Prostate gland (tissue), 2 donors: ENCODE measurements around the gene PIEZO2. TPM values are rescaled to one million over a fixed set of nuclear protein-coding genes. Genes with fewer than 3 reads are reported as not detected.

ENCODE experiments used
- DNase-seq: peaks from one replicate; pipeline ENCODE4 v3.0.0-alpha.2; 2019; ENCODE audit warnings: low spot score
- H3K27ac ChIP-seq, 2 donors: fragments of 200-600 bp; sonication (generic); 2 replicates each; pipeline ENCODE4 v1.5.1; 2017 to 2019
- H3K27me3 ChIP-seq: fragments of 200-600 bp; sonication (generic); replicated peaks from 2 replicates; pipeline ENCODE4 v1.5.1; 2019; ENCODE audit not compliant: insufficient read depth
- H3K36me3 ChIP-seq, 2 donors: fragments of 200-600 bp; sonication (generic); 1 replicate in 1 of 2; 2 replicates in 1 of 2; pipeline versions ENCODE4 v1.5.1 to v1.8.1; 2017 to 2019
- H3K4me1 ChIP-seq: fragments of 200-600 bp; sonication (generic); replicated peaks from 2 replicates; pipeline ENCODE4 v1.5.1; 2019
- H3K4me3 ChIP-seq, 2 donors: fragments of 200-600 bp; sonication (generic); 2 replicates each; pipeline ENCODE4 v1.5.1; 2017 to 2019
- H3K9me3 ChIP-seq: fragments of 200-600 bp; sonication (generic); 2 replicates; pipeline ENCODE4 v1.5.1; 2017
- POLR2A ChIP-seq: fragments of 450-650 bp; IDR thresholded peaks from one replicate; pipeline ENCODE4 v1.6.1; 2016; ENCODE audit warnings: antibody characterized with exemption, mild to moderate bottlenecking
- POLR2AphosphoS5 ChIP-seq: sonication (generic); formaldehyde crosslinking; IDR thresholded peaks from one replicate; pipeline ENCODE4 v1.6.1; 2017; ENCODE audit warnings: antibody characterized with exemption
- WGBS: methylation state at CpG from one replicate; pipeline ENCODE4 v1.1.5; 2018; 5-methylcytosine and 5-hydroxymethylcytosine counted together
- intact Hi-C: fragments of 100-400 bp; cut with DNase I; formaldehyde crosslinking; loops from one replicate; pipeline ENCODE4 v1.14.2; 2022
- total RNA-seq, 2 donors: library from RNA; depleted of rRNA; stranded (reverse); fragments of >200 nt; gene quantifications; one replicate each; pipeline ENCODE4 v1.1.0, GENCODE V29; 2016
- TF ChIP-seq, protein P1 (sequence below), 4 experiments: fragments of 200-600 bp in 2 of 4; fragments of 450-650 bp in 2 of 4; sonication (generic) in 2 of 4; IDR thresholded peaks; 1 replicate in 3 of 4; 2 replicates in 1 of 4; pipeline ENCODE4 v1.5.1; 2016 to 2019; ENCODE audit warnings: antibody characterized with exemption in 4 of 4, mild to moderate bottlenecking in 2 of 4, moderate library complexity in 2 of 4

The PIEZO2 gene
- total RNA-seq, 2 donors from 2014 or later: 4.1 to 19.0 TPM

DNA sequence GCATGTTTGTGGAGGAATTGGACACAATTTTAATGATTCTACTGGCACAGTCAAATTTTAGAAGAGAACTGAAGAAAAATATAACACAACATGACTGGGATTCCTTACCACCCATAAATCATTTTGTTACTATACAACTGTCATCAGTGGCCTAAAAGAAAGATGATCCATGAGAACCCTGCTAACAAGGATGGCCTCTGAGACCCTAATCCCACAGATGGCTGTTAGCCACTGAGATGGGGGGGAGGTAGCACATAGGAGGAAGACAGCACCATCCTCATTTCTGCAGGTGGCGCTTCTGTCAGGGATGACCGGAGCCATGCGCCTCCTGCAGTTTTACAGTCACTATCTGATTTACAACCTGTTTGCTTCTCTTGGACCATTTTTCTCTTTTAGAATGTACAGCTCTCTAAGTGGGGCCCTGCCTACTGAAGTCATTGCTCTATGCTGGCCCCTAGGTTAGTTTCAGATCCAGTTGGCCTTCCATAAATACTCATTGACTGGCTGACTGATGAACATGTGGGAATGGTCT, 343.7 kb downstream of the PIEZO2 start:
- no peak overlapping the region for H3K4me3 ChIP-seq
- intact Hi-C loops: no loop called here
- no peaks in the 10 kb centered on the region for H3K36me3 ChIP-seq
- no peak for TF ChIP-seq POLR2A
- TF ChIP-seq POLR2AphosphoS5: no peak
- TF ChIP-seq, protein P1, sequence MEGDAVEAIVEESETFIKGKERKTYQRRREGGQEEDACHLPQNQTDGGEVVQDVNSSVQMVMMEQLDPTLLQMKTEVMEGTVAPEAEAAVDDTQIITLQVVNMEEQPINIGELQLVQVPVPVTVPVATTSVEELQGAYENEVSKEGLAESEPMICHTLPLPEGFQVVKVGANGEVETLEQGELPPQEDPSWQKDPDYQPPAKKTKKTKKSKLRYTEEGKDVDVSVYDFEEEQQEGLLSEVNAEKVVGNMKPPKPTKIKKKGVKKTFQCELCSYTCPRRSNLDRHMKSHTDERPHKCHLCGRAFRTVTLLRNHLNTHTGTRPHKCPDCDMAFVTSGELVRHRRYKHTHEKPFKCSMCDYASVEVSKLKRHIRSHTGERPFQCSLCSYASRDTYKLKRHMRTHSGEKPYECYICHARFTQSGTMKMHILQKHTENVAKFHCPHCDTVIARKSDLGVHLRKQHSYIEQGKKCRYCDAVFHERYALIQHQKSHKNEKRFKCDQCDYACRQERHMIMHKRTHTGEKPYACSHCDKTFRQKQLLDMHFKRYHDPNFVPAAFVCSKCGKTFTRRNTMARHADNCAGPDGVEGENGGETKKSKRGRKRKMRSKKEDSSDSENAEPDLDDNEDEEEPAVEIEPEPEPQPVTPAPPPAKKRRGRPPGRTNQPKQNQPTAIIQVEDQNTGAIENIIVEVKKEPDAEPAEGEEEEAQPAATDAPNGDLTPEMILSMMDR (IDR thresholded peaks at IDR 0.05): no peak
- 84% methylated on average over 3 of the region's 3 CpGs for WGBS
- no peak for DNase-seq
- H3K4me1 ChIP-seq: no peaks in the 10 kb centered on the region
- no peaks in the 10 kb centered on the region for H3K27me3 ChIP-seq
- H3K27ac ChIP-seq: no peak overlapping the region
- H3K9me3 ChIP-seq: no peaks in the 10 kb centered on the region

DNA sequence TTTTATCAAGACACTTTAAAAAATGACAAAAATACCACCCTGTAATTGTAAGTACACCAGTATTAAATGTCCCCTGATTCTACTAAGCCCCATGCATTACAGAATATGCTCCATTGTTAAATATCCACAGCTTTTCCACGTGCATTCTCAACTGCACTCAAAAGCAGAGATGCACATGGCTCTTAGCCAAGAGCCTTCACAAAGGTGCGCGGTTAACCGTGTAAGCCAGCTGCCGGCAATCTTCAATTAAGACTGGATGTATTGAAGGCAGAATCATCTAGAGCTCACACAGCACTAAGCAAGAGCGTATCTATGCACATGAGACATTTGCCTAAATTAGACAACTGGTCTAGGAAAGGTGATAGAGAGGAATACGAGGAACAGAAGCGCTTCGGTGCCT, 345.2 kb downstream of the PIEZO2 start:
- no peaks in the 10 kb centered on the region for H3K36me3 ChIP-seq
- no peak overlapping the region for H3K4me3 ChIP-seq
- no peak overlapping the region for H3K27ac ChIP-seq
- H3K4me1 ChIP-seq: no peaks in the 10 kb centered on the region
- no peak for TF ChIP-seq POLR2A
- TF ChIP-seq, protein P1 (IDR thresholded peaks at IDR 0.05): no peak
- intact Hi-C loops: no loop called here
- no peak for DNase-seq
- H3K27me3 ChIP-seq: no peaks in the 10 kb centered on the region
- no peaks in the 10 kb centered on the region for H3K9me3 ChIP-seq
- 69% methylated on average over 9 of the region's 9 CpGs for WGBS

DNA sequence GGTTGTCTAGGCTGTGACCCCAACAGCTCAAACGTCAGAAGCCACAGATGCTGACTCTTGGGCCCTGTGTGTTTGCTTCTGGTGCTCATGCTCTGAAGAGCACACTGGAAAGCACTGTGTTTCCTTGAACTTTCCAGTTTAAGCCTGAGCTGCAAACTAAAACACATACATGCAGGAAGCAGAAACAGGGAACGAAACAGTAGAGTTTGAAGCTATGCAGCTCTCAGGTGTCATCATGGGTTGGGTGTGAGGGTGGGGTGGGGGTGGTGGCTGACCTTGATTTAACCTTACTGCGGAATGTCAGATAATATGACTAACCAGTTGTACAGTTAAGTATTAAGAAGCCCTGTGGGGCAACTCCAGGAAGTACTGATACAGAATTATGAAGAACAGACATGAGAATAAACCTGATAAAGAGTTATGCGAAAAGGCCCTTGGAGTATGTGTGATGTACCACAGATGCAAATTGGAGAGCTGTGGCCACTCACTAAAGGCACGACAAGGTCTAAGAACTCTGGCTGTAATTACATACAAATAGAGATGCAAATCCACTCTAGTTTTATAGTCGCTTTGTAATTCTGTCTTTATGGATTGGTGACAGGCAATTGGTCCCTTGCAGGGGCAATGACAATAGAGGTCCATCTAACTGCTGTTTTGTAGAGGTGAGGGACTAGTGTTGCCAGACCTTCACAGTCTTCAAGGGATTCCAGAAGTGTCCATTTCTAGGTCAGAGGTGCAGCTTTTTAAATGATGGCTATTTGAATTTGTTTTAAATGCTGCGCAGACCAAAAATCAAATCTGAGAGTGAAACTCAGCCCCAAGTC, 350.4 kb downstream of the PIEZO2 start:
- Histone ChIP-seq H3K27ac (no peak overlapping the region), H3K9me3 (no peaks in the 10 kb centered on the region)

DNA sequence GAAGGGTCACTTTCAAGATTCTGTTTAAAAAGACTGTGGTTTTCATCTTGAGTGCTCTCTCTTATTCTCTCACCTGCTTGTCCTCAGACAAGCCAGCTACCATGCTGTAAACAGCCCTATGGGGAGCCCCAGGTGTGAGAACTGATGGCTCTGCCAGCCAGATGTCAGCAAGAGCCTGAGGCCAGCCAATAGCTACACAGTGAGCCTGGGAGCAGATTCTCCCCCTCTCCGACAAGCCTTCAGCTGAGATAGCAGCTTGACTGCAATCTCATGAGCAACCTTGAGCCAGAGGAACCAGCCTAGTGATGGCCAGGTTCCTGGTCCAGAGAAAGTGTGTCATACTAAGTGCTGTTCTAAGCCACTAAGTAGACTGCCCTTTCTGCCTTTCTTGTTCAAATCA, 351.5 kb downstream of the PIEZO2 start:
- TF ChIP-seq POLR2A (no peak), POLR2AphosphoS5 (no peak)
- TF ChIP-seq, protein P1 (IDR thresholded peaks at IDR 0.05): no peak
- Histone ChIP-seq H3K4me1 (no peaks in the 10 kb centered on the region), H3K27me3 (no peaks in the 10 kb centered on the region), H3K9me3 (no peaks in the 10 kb centered on the region), H3K27ac (no peak overlapping the region), H3K4me3 (no peak overlapping the region), H3K36me3 (no peaks in the 10 kb centered on the region)
- WGBS: 69% methylated on average over 1 of the region's 1 CpG
- DNase-seq: no peak
- intact Hi-C loops: no loop called here

More for the DNA sequence above, 350.4 kb downstream of the PIEZO2 start:
- Histone ChIP-seq H3K27me3 (no peaks in the 10 kb centered on the region), H3K4me3 (no peak overlapping the region), H3K4me1 (no peaks in the 10 kb centered on the region), H3K36me3 (no peaks in the 10 kb centered on the region)
- no peak for DNase-seq
- WGBS: 64% methylated on average over 7 of the region's 7 CpGs
- intact Hi-C loops: no loop called here
- TF ChIP-seq POLR2A: no peak
- TF ChIP-seq, protein P1 (IDR thresholded peaks at IDR 0.05): no peak
- no peak for TF ChIP-seq POLR2AphosphoS5

DNA sequence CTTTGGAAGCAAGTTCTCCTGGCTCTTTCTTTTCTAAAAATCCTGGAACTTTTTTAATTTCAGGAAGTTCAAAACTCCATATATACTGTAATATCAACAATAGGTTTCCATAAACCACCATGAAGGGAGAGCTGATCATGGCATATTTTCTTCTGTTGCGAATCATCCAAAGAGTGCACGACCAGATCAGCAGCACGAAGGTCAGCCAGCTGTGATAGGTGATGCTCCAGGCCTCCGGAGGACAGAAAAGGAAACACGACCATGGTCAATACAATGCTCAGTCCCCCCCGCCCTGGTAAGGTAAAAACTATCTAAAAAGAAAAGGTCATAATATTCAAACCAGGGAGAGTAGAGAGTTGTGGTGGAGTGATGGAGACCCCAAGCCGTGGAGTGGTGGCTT, 354.6 kb downstream of the PIEZO2 start:
- intact Hi-C loops: no loop called here
- Histone ChIP-seq H3K4me1 (no peaks in the 10 kb centered on the region), H3K36me3 (no peaks in the 10 kb centered on the region), H3K4me3 (no peak overlapping the region), H3K27me3 (no peaks in the 10 kb centered on the region), H3K9me3 (no peaks in the 10 kb centered on the region), H3K27ac (no peak overlapping the region)
- 69% methylated on average over 7 of the region's 7 CpGs for WGBS
- no peak for TF ChIP-seq POLR2AphosphoS5
- TF ChIP-seq, protein P1 (IDR thresholded peaks at IDR 0.05): no peak
- no peak for TF ChIP-seq POLR2A
- DNase-seq: no peak
